Activated CD4-positive, alpha-beta T cell treated with anti-CD3 and anti-CD28 coated beads, Interleukin-2, amount 50 U/mL, for 16 hours (primary cell): ENCODE results near the gene SBDS.
A peak's percentile ranks its signal among the peaks of the same experiment; 100 is the strongest.
"Not testable (repeated sequence)": the region's sequence is repeated elsewhere in the genome, so short reads cannot be mapped to it uniquely, and the experiment has no call there.

Source experiments
- DNase-seq: peaks from one replicate; pipeline ENCODE4 v3.0.0-alpha.2; 2020

Gene SBDS

GRCh38 chr7:66995050-66995776, at the start of gene SBDS:
TSS of gene SBDS (minus strand) at chr7:66995586. CDS start at chr7:66995417, 169 bp downstream.
- DNase-seq = peak; percentile 98

GRCh38 chr7:67043559-67043930, 48.2 kb upstream of the SBDS start:
- DNase-seq = not testable (repeated sequence)

- not testable (repeated sequence) for DNase-seq
Observed at GRCh38 chr7:67042781-67043558, 47.6 kb upstream of the SBDS start.

GRCh38 chr7:67040832-67041231, 45.4 kb upstream of the SBDS start:
- not testable (repeated sequence) for DNase-seq

DNA sequence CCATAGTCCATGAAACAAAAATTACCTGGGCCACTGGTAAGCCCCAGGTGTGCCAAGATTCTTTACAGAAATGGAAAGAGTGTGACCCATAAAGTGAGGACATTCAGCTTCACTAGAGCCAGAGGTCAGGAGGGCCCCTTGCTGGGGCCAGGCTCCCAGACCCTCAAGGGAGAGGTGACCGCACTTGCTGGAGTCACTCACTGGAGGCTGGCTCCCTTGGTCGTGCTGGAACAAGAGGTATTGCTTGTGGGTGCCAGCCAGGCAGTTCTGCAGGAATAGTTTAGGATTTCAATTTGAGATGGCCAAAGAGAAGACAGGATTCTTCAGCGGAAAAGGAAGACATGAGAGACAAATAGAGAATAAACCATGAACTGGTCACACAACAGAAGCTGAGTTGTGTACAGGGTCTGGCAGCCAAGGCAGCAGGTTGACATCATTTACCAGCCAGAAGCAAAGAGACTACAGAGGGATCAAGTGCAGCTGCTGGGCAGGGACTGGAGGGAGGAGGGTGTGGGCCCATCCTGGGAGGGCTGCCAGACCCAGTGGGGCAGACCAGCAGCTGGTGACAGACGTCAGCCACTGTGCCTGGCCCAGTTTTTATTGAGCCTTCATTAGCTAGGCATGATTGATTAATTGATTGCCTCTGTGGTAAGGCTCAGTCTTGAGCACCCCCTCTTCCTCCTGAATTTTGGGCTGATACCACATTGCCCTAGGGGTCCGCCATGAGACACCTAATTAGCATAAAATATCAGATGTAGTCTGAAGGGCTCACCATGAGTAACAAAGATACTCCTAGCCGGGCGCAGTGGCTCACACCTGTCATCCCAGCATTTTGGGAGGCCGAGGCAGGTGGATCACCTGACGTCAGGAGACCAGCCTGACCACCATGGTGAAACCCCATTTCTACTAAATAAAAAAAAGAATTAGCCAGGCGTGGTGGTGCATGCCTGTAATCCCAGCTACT, 41.3 kb upstream of the SBDS start:
- not testable (repeated sequence) for DNase-seq

DNA sequence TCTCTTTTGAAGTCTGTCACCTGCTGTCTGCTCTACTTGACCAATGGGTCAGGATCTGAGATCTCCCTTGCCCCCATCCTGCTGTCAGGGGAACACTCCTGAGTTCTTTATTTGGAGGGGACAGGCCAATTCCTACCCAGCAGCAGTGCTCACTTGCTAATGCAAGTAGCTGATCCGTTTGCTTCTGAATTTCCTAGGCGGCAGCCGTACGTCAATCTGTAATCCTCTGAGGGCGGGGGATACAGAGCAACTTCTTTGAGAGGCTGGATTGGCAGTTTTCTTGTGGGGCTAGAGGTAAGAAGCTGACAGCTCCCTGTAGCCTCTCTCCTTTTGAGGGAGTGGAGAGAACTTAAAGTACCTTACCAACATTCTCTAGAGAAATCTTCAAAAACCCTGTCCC, 37.9 kb upstream of the SBDS start:
- DNase-seq = no peak

DNA sequence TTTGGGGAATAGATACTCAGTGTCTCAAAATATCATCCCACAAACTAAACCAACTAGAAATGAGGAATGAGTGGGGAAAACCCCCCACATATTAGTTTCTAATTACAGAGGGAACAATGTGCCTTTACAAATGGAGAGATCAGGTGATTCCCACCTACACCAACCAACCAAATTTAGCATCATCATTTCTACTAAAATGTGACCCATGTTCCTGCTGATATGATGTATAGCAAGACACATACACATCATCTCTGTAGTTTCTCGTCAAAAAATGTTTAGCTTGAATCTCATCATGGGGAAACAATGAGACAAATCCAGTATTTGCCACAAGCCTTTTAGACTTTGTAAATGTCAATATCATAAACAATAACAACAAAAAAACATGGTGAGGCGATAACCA, 36.3 kb upstream of the SBDS start:
- DNase-seq = peak; percentile 24

DNA sequence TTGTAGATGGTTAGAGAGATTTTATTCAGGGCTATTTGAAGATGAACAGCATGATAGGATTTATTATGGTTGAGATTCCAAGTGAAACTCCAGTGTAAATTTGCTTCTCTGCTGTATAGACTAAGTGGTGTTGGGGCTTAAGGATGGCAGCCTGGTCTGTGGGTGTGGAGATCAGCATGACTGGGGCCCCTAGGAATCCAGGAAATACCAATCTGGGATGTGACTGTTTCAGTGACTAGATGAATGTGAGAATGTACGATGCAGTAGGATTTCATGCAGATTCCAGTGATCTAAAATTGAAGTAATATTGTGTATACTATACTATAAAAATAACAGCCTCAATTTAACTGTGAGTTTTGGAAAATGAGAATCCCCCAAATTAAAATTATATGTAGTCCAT, 30.1 kb upstream of the SBDS start:
- DNase-seq = not testable (repeated sequence)

DNA sequence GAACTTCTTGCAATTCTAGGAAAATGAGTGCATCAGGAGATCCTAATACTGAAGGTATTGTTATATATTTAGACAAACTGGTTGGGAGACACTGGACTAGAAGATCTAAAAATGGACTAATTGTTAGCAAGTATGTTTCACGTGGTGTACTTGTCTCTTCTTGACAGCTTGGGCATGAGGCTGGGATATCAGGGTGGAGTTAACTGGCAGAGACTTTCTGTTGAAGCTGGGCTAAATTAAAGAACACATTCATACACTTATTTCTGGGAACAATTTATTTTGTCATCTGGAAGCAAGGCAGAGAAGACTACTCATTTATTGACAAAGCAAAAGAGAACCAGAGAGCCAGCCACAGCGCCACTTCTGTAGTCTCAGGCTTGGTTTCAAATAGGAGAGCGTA, 27.1 kb upstream of the SBDS start:
- DNase-seq = no peak

- no peak for DNase-seq
Observed at GRCh38 chr7:67021260-67021659, 25.9 kb upstream of the SBDS start.

GRCh38 chr7:67019562-67020390, 24.4 kb upstream of the SBDS start:
- peak; percentile 49 for DNase-seq

DNA sequence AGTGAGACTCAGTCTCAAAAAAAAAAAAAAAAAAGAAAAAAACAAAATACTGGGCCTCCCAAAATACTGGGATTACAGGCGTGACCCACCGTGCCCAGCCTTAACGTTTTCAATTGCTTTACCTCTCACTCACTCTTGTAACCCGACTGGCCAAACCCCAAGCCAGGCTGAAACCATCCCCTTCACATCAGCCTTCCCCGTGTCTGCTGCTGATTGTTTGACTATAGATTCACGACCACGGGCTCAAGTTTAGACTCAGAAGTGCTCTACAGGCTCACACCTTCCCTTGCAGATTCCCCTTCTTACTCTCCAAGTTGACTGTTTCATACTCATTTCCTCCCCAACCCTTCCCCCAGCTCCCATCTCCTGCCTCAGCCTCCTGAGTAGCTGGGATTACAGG, 23.6 kb upstream of the SBDS start:
- no peak for DNase-seq

DNA sequence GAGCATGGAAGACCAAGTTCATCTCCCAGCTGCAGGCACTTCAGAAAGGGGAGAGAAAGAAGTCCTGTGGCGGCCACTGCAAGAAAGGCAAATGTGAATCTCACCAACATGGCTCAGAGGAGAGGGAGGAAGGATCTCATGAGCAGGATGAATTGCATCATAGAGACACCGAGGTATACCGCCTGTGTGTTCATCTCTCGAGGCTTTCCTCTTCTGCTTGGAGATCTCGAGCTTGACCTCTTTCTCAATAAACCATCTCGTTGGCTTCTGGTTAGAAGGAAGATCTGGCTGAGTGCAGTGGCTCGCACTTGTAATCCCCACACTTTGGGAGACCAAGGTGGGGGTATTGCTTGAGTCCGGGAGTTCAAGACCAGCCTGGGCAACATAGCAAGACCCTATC, 22.6 kb upstream of the SBDS start:
- DNase-seq = not testable (repeated sequence)

- DNase-seq = not testable (repeated sequence)
Observed at GRCh38 chr7:67014076-67014622, 18.8 kb upstream of the SBDS start.

GRCh38 chr7:67009677-67010076, 14.3 kb upstream of the SBDS start:
- not testable (repeated sequence) for DNase-seq

DNA sequence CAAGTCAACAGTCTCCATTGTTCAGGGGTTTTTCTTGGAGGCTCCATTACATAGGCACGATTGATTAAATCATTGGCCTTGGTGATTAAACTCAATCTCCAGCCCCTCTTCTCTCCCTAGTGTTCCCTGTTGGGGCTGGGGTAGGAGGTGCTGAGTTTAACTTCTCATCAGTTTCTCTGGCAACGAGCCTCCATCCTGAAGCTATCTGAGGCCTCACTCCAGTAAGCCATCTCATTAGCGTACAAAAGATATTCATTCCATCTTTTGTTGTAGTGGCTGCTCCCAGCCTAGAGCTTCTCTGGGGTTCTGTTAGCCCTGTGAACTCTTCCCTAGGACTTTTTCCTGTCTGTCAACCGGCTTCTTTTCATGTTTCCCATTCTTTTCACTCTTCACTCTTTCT, 12.9 kb upstream of the SBDS start:
- no peak for DNase-seq

DNA sequence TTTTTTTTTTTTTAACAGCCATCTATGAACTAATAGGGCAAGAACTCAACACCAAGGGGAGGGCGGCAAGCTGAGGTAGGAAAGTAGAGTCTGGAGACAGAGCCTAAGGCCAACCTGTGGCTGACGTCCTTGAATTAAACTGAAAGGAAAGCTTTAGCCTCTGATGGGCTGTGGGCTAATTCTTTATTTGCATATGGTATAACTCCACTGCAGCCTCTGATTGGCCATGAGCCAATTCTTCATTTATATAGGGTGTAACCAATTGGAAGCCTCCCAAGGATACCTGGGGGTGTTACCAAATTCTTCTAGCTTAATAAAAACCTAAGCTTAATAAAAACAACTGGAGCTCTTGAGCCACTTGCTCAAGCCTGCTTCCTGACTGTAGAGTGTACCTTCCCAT, 11.6 kb upstream of the SBDS start:
- no peak for DNase-seq

- not testable (repeated sequence) for DNase-seq
Observed at GRCh38 chr7:67004145-67004544, 8.8 kb upstream of the SBDS start.

GRCh38 chr7:67000601-67001258, 5.3 kb upstream of the SBDS start:
- peak; percentile 34 for DNase-seq

DNA sequence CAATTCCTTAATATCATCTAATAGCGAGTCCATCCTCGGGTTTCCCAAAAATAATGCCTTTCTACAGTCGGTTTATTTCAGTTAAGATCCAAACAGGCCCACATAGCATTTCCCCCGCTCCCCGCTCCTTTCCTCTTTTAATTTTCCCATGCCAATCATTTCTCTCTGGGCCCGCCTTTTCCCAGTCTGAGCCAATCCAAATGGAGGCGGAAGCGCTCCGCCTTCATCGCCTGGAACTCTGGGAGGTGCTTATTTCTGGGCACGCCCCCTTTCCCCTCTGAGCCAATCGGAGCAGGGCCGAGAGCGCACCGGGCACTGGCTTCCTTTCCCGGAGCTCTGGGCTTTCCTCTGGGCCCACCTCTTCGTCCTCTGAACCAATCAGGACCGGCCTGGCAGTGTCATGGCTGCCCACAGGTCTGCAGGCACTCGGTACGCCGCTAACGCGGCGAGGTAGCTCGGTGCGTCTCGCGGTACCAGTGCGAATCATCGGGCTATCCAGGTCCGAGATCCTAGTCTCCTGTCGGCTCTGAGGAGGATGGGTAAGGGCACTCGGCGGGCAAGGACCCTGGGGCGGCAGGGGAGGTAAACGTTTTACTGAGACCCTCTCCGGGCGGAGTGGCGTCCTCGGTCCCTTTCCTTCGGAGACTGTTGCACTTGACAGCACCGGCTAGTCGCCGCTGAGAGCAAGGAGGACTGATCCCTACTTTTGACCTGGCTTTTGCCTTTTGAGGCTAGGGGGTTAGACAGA, 1.2 kb upstream of the SBDS start, which contains the start of gene TYW1:
Gene TYW1, plus strand, starts transcription at position 390 of the 748 bp plus-strand sequence. Its CDS starts 146 bp downstream, at position 536.
- peak; percentile 100 for DNase-seq
